ENCODE measurements around the gene QTRT2.

Gene QTRT2

DNA sequence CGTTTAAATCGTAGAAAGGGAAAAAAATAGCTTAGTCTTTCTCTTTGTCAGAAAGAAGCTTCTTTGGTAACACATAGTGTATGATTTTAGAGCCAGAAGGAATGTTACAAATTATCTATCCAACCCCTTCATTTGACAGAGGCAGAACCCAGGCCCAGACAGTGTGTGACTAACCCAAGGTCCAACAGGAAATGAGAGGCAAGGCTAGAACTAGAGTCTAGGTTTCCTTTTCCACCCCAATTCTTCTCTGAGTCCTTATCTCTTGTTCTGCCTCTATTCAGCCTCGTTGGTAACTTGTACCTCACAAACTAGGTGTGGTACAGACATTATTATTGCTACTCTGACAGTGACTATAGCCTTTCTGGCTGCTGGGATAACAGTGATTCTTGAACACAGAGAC is 39.3 kb downstream of the QTRT2 start:
- in situ Hi-C loops (cut with HindIII; ENCODE audit: low sequenced_read_pairs): no loop called here
- H3K4me3 ChIP-seq (ENCODE audit: low read depth, low read length): no peak overlapping the region

DNA sequence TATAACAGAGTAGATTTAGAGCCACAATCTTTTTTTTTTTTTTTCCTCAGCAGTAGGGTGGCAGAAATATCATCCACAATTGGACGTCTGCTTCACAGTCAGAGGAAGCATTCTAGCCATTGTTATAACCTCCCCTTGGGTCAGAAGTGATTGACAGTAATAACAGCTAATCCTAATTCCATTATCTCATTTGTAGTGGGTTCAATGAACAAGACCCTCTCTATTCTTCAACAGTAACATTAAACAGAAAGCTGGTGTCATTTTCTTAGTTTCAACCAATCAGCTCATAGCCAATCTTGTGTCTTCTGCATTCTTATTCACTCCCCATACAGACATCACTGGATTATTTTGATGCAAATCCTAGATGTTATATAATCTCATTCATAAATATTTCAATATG is 44.6 kb downstream of the QTRT2 start:
- in situ Hi-C loops (cut with HindIII; ENCODE audit: low sequenced_read_pairs): no loop called here
- H3K4me3 ChIP-seq (ENCODE audit: low read depth, low read length): no peak overlapping the region
- no peak for DNase-seq (ENCODE audit: low read depth, low spot score)
- TF ChIP-seq, protein P1, sequence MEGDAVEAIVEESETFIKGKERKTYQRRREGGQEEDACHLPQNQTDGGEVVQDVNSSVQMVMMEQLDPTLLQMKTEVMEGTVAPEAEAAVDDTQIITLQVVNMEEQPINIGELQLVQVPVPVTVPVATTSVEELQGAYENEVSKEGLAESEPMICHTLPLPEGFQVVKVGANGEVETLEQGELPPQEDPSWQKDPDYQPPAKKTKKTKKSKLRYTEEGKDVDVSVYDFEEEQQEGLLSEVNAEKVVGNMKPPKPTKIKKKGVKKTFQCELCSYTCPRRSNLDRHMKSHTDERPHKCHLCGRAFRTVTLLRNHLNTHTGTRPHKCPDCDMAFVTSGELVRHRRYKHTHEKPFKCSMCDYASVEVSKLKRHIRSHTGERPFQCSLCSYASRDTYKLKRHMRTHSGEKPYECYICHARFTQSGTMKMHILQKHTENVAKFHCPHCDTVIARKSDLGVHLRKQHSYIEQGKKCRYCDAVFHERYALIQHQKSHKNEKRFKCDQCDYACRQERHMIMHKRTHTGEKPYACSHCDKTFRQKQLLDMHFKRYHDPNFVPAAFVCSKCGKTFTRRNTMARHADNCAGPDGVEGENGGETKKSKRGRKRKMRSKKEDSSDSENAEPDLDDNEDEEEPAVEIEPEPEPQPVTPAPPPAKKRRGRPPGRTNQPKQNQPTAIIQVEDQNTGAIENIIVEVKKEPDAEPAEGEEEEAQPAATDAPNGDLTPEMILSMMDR (IDR thresholded peaks at IDR 0.05; ENCODE audit: low read depth, low read length): no peak

More for the DNA sequence above, 39.3 kb downstream of the QTRT2 start:
- no peak for DNase-seq (ENCODE audit: low read depth, low spot score)
- TF ChIP-seq, protein P1 (IDR thresholded peaks at IDR 0.05; ENCODE audit: low read depth, low read length): no peak

DNA sequence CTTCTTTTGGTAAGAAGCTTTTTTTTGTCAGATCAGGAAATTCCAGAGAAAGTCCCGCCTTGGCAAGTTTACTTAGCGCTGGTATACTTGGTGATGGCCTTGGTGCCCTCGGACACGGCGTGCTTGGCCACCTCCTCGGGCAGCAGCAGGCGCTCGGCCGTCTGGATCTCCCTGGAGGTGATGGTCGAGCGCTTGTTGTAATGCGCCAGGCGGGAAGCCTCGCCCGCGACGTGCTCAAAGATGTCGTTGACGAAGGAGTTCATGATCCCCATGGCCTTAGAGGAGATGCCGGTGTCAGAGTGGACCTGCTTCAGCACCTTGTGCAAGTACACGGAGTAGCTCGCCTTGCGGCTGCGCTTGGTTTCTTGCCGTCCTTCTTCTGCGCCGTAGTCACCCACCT is 46.6 kb downstream of the QTRT2 start:
- in situ Hi-C loops (cut with HindIII; ENCODE audit: low sequenced_read_pairs): no loop called here
- no peak overlapping the region for H3K4me3 ChIP-seq (ENCODE audit: low read depth, low read length)
- no peak for DNase-seq (ENCODE audit: low read depth, low spot score)
- TF ChIP-seq, protein P1 (IDR thresholded peaks at IDR 0.05; ENCODE audit: low read depth, low read length): no peak

DNA sequence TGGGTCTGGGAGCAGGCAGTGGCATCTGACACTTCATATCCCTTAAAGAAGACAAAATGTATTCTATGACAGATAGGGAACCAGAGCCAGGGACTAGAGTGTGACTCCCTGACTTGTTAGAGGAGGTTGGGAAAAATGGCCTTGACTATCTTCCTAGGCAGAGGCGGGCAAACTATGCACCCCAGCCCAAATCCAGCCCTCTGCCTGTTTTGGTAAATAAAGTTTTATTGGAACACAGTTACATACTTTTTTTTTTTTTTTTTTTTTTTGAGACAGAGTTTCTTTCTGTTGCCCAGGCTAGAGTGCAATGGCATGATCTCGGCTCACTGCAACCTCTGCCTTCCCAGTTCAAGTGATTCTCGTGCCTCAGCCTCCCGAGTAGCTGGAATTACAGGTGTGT is 47.3 kb downstream of the QTRT2 start:
- in situ Hi-C loops (cut with HindIII; ENCODE audit: low sequenced_read_pairs): no loop called here
- H3K4me3 ChIP-seq (ENCODE audit: low read depth, low read length): no peak overlapping the region
- TF ChIP-seq, protein P1 (IDR thresholded peaks at IDR 0.05; ENCODE audit: low read depth, low read length): no peak
- no peak for DNase-seq (ENCODE audit: low read depth, low spot score)

DNA sequence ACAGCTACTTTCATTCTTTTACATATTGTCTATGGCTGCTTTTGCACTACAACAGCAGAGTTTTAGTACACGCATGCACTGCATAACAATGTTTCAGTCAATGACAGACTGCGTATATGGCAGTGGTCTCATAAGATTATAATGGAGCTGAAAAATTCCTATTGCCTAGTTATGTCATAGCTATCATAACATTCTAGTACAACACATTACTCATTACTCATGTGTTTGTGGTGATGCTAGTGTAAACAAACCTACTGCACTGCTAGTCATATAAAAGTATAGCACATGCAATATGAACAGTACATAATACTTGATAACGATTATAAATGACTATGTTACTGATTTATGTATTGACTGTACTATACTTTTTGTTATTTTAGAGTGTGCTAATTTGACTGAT is 47.9 kb downstream of the QTRT2 start:
- no peak for DNase-seq (ENCODE audit: low read depth, low spot score)
- H3K4me3 ChIP-seq (ENCODE audit: low read depth, low read length): no peak overlapping the region
- TF ChIP-seq, protein P1 (IDR thresholded peaks at IDR 0.05; ENCODE audit: low read depth, low read length): no peak
- in situ Hi-C loops (cut with HindIII; ENCODE audit: low sequenced_read_pairs): no loop called here

DNA sequence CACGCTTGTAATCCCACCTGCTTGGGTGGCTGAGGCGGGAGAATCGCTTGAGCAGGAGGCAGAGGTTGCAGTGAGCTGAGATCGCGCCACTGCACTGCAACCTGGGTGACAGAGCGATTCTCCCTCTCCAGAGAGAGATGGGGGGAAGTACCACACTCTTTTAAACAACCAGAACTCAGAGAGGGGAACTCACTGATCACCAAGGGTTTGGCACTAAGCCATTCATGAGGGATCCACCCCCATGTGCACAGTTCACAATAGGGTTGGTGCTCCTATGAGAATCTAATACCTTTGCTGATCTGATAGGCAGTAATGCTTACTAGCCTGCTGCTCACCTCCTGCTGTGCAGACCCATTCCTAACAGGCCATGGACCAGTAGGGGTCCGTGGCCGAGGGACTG is 51.6 kb downstream of the QTRT2 start:
- no peak overlapping the region for H3K4me3 ChIP-seq (ENCODE audit: low read depth, low read length)
- in situ Hi-C loops (cut with HindIII; ENCODE audit: low sequenced_read_pairs): no loop called here
- DNase-seq (ENCODE audit: low read depth, low spot score): no peak
- TF ChIP-seq, protein P1 (IDR thresholded peaks at IDR 0.05; ENCODE audit: low read depth, low read length): no peak

DNA sequence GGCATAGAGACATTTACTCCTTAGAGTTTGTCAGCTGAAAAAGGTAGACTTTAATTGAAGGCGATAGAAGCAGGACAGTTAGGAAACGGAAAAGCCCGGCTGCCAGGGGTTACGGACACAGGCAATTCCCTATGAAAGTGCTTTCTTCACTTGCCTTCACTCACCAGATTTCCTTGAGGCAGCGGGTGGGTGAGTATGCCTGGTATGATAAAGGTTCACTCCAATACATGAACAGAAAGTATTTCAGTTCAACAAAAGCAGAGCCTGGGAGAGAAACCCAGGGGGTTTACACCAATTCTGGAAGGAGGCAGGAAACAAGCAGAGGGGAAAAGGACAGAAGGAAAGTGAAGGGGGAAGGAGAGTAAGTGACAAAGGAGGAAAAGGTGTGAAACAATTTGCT is 53.9 kb downstream of the QTRT2 start:
- in situ Hi-C loops (cut with HindIII; ENCODE audit: low sequenced_read_pairs): no loop called here
- H3K4me3 ChIP-seq (ENCODE audit: low read depth, low read length): no peak overlapping the region
- TF ChIP-seq, protein P1 (IDR thresholded peaks at IDR 0.05; ENCODE audit: low read depth, low read length): no peak
- DNase-seq (ENCODE audit: low read depth, low spot score): no peak

Measured in astrocyte of the spinal cord (primary cell).